VCaP (cell line): ENCODE results near the gene MAD2L1BP.
A peak's percentile ranks its signal among the peaks of the same experiment; 100 is the strongest.
"Not testable (repeated sequence)": the region's sequence is repeated elsewhere in the genome, so short reads cannot be mapped to it uniquely, and the experiment has no call there.

Experiments
- H3K27ac ChIP-seq: fragments of 450-650 bp; 2 replicates; pipeline ENCODE4 v1.5.1; 2017
- CTCF ChIP-seq: fragments of 450-650 bp; conservative IDR thresholded peaks from 2 replicates; pipeline ENCODE4 v1.5.1; 2017; ENCODE audit warnings: mild to moderate bottlenecking, moderate library complexity

Gene MAD2L1BP

GRCh38 chr6:43627008-43627825 lies 8.4 kb upstream of the MAD2L1BP start:
- peak overlapping the region; percentile 93 for H3K27ac ChIP-seq
- no peak for TF ChIP-seq CTCF

GRCh38 chr6:43628393-43629103 lies 7.1 kb upstream of the MAD2L1BP start:
- TF ChIP-seq CTCF, result no peak
- H3K27ac ChIP-seq, result peak overlapping the region; percentile 93

- peak within 1 kb of the TSS; percentile 93 for H3K27ac ChIP-seq
- TF ChIP-seq CTCF, result no peak
Measured at GRCh38 chr6:43629104-43629504, 6.5 kb upstream of the MAD2L1BP start, which contains the start of gene GTPBP2. TSS of gene GTPBP2 (minus strand) at chr6:43629264. CDS start at chr6:43629162, 102 bp downstream.

GRCh38 chr6:43629505-43630300 lies 5.9 kb upstream of the MAD2L1BP start:
- TF ChIP-seq CTCF, result no peak
- H3K27ac ChIP-seq, result peak overlapping the region; percentile 93

- H3K27ac ChIP-seq, result peak overlapping the region; percentile 93
- no peak for TF ChIP-seq CTCF
Measured at GRCh38 chr6:43630980-43631619, 4.5 kb upstream of the MAD2L1BP start.

- not testable (repeated sequence) for H3K27ac ChIP-seq
Measured at GRCh38 chr6:43633002-43633401, 2.6 kb upstream of the MAD2L1BP start.

- no peak for TF ChIP-seq CTCF
- peak overlapping the region; percentile 93 for H3K27ac ChIP-seq
Measured at GRCh38 chr6:43634702-43635303, 837 bp upstream of the MAD2L1BP start.
